ENCODE results near the gene CYB561.

CYB561 gene, protein sequence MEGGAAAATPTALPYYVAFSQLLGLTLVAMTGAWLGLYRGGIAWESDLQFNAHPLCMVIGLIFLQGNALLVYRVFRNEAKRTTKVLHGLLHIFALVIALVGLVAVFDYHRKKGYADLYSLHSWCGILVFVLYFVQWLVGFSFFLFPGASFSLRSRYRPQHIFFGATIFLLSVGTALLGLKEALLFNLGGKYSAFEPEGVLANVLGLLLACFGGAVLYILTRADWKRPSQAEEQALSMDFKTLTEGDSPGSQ

DNA sequence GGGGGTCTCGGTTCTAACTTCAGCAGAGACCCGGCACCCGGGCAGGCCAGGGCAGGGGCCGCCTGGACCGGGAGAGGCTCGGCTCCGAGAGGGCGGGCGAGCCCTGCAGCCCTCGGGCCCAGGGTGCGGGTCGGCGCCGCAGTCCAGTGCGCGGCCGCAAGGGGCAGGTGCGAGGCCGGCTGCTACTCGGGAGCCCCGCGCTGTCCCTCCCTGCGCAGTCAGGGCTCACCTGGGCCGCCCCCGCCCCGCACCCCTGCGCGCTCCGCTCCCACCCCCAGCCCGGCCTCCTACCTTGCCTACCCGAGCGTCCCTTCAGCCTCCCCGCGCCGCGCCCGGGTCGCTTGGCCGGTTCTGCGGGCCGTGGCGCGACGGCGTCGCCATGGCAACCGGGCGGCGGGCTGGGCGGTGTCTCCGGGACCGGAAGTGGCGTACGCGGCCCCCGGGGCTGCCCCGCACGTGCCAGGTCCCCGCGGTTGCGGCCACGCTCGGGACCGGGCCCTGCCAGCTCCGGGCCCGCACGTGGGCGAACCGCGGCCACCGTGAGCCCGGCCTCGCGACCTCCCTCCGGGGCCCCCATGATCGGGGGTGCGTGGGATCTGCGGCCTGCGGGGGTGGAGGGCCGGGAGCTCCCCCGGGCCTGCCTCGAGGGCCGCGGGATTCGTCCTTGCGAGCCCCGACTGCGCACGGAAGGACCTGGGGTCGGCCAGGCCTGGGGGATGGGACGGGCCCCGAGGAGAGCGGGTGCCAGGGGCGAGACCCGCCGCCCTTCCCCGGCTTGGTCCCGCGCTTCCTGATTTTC is at the start of gene CYB561:
Gene CYB561, minus strand, starts transcription at position 353 of the 799 bp plus-strand sequence. CDS start 8,759 bp downstream, outside the sequence.
- peak; percentile 95 for DNase-seq (ENCODE audit: low spot score)
- TF ChIP-seq, protein P1, sequence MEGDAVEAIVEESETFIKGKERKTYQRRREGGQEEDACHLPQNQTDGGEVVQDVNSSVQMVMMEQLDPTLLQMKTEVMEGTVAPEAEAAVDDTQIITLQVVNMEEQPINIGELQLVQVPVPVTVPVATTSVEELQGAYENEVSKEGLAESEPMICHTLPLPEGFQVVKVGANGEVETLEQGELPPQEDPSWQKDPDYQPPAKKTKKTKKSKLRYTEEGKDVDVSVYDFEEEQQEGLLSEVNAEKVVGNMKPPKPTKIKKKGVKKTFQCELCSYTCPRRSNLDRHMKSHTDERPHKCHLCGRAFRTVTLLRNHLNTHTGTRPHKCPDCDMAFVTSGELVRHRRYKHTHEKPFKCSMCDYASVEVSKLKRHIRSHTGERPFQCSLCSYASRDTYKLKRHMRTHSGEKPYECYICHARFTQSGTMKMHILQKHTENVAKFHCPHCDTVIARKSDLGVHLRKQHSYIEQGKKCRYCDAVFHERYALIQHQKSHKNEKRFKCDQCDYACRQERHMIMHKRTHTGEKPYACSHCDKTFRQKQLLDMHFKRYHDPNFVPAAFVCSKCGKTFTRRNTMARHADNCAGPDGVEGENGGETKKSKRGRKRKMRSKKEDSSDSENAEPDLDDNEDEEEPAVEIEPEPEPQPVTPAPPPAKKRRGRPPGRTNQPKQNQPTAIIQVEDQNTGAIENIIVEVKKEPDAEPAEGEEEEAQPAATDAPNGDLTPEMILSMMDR (IDR thresholded peaks at IDR 0.05; ENCODE audit: extremely low read depth, missing control alignments): peak; percentile 32

DNA sequence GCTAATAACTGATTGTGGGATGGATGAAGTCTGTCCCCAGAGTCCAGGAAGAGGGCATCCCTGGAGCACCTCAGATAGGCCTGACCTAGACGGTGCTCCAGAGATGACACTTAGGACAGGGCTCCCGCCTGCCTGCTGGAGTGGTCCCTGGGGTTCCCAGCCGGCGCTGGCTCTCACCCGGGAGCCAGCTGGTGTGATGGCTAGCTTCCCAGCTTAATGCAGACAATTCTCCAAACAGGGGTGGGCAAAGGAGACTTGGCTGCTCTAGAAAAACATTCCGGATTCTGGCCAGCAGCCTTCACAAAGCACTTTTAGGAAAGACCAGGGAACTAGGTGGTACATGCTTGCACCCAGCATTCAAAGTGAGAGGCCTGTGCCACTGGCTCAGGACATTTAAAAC is 49.4 kb upstream of the CYB561 start:
- TF ChIP-seq, protein P1 (IDR thresholded peaks at IDR 0.05; ENCODE audit: extremely low read depth, missing control alignments): no peak

DNA sequence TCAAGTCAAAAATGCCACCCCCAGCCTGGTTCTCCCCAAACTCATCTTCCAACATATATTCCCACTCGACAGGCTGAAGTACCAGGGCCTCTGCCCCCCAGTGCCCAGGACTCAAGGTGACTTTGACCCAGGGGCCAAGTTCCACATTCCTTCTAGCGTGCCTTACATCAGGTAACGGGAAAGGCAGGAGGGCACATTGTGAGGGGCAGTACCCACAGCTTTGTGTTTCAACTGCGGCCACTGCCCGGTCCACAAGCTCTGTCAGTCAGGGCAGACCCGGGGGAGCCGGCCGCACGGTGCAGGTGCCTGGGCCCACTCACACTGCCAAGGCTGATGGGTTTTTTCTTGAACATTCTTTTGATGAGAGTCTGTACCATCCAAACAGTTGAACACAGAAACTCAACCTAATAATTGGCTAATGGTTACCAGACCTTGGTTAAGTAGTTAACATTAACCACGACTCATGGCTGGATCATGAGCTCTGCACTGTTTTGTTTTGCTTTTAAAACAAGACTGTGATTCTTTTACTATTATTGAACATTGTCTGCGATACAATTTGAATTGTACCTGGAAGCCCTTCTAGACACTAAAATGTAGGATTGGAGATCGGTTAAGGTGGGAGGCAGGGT is 48.3 kb upstream of the CYB561 start:
- no peak for DNase-seq (ENCODE audit: low spot score)
- TF ChIP-seq, protein P1 (IDR thresholded peaks at IDR 0.05; ENCODE audit: extremely low read depth, missing control alignments): no peak

More for the DNA sequence above, 49.4 kb upstream of the CYB561 start:
- no peak for DNase-seq (ENCODE audit: low spot score)

DNA sequence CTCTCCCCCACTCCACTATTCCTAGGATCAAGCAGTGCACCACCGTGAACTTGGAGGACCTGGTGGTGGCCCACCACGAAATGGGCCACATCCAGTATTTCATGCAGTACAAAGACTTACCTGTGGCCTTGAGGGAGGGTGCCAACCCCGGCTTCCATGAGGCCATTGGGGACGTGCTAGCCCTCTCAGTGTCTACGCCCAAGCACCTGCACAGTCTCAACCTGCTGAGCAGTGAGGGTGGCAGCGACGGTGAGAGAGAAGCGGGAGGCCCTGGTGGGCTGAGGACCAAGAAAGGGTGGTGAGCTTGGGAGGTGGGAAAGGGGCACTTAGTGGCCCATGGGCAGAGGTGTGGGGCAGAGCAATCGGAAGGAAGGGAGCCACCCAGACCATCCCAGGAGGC is 47.3 kb upstream of the CYB561 start:
- TF ChIP-seq, protein P1 (IDR thresholded peaks at IDR 0.05; ENCODE audit: extremely low read depth, missing control alignments): no peak
- no peak for DNase-seq (ENCODE audit: low spot score)

DNA sequence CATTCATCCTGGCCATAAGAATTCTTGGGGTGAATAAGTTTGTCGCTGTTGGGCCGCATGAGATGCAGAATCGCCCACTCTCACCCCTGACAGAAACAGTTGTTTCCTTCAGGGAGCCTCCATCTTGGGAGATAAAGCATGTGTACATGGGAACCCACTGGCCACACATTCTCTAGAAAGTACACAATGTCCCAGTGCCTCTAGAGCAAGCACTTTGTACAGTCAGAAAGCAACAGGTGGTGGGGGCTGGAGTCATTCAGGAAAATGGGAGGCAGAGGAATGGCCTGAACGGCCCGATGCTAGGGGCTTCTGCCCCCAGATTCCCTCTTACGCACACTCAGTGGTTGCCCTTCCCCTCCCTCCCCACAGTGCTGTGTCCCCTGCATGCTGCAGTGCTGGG is 46.8 kb upstream of the CYB561 start:
- TF ChIP-seq, protein P1 (IDR thresholded peaks at IDR 0.05; ENCODE audit: extremely low read depth, missing control alignments): no peak
- DNase-seq (ENCODE audit: low spot score): no peak

DNA sequence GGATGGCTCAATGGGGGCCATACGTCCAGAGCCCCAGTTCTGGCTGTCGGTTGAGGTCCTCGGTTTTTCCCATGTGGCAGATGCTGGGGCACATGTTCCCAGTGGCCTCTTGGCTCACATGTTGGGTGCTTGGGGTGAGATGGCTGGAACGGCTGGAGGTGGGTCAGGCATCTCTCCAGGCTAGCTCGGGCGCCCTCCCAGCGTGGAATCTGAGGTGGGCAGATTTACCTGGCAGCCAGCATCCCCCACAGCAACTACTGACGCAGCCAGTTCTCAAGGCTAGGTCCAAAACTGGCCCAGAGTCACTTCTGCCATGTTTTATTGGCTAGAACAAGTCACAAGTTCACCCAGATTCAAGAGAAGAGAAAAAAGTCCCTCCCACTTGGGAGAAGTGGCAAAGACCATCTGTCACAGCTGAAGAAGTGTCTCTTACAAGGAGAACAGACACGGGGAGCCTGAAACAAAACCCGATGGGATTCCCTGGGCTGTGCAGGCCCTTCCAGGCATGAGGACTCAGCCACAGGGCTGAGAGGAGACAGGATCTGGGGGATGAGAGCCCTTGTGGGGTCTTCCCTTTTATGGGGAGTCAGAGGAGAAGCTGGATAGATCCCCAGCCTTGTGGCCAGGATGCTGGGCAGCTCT is 46.0 kb upstream of the CYB561 start:
- TF ChIP-seq, protein P1 (IDR thresholded peaks at IDR 0.05; ENCODE audit: extremely low read depth, missing control alignments): no peak
- no peak for DNase-seq (ENCODE audit: low spot score)

All from GM20000 (cell line).